DND-41 (cell line): ENCODE measurements around the gene PRR36.

ENCODE experiments used
- EZH2 ChIP-seq: IDR thresholded peaks from 3 replicates; pipeline ENCODE4 v1.6.1; 2012; ENCODE audit warnings: borderline replicate concordance, low read depth, mild to moderate bottlenecking, moderate library complexity, low read length, inconsistent platforms; ENCODE audit not compliant: severe bottlenecking
- TF ChIP-seq, protein P1 (sequence below): IDR thresholded peaks from 2 replicates; pipeline ENCODE4 v1.5.1; 2012; ENCODE audit warnings: borderline replicate concordance, low read length, moderate library complexity, mild to moderate bottlenecking; ENCODE audit not compliant: poor library complexity, severe bottlenecking; ENCODE audit errors: extremely low read depth

DNA sequence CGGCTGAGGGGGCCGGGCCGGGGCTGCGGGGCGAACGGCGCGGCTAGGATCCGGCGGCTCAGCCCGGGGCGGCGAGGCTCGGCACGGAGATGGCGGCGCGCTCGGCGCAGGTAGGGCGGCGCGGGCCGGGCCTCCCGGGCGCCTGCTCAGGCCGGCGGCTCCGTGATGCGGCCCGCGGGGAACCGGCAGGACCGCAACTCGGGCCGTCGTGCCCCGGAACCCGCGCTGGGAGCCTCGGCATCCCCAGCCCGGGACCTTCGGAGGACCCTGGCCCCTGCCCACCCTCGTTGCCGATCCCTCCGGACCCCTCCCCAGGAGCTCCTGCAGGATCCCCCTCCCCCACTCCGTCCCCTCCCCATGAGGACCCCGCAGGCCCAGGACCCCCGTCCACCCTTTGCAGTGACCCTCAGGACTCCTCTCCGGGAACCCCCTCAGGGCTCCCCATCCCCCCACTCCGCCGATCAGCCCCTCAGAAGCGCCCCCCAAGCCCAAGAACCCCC is 43.9 kb downstream of the PRR36 start:
- TF ChIP-seq, protein P1, sequence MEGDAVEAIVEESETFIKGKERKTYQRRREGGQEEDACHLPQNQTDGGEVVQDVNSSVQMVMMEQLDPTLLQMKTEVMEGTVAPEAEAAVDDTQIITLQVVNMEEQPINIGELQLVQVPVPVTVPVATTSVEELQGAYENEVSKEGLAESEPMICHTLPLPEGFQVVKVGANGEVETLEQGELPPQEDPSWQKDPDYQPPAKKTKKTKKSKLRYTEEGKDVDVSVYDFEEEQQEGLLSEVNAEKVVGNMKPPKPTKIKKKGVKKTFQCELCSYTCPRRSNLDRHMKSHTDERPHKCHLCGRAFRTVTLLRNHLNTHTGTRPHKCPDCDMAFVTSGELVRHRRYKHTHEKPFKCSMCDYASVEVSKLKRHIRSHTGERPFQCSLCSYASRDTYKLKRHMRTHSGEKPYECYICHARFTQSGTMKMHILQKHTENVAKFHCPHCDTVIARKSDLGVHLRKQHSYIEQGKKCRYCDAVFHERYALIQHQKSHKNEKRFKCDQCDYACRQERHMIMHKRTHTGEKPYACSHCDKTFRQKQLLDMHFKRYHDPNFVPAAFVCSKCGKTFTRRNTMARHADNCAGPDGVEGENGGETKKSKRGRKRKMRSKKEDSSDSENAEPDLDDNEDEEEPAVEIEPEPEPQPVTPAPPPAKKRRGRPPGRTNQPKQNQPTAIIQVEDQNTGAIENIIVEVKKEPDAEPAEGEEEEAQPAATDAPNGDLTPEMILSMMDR, result no peak
- TF ChIP-seq EZH2, result no peak
